Heart left ventricle (tissue), 16 donors: ENCODE results near the gene ILRUN. TPM values are rescaled to one million over a fixed set of nuclear protein-coding genes. Genes with fewer than 3 reads are reported as not detected.
"Not testable (repeated sequence)": the region's sequence is repeated elsewhere in the genome, so short reads cannot be mapped to it uniquely, and the experiment has no call there.

Source experiments
- ATAC-seq, 4 donors: fragments of 200-7000 bp; cut with Tn5 transposase; one replicate each; pipeline ENCODE4 v1.9.1; 2020 to 2022; ENCODE audit warnings: moderate library complexity in 4 of 4, mild to moderate bottlenecking in 3 of 4, moderate number of reproducible peaks in 1 of 4
- DNase-seq, 5 donors: peaks; one replicate each; pipeline ENCODE4 v3.0.0-alpha.2; 2020
- H3K27ac ChIP-seq, 12 donors: fragments of 200-600 bp; sonication (generic) in 4 of 12; one replicate each; pipeline versions ENCODE4 v1.5.0 to v1.8.0; 2016 to 2022; ENCODE audit warnings: mild to moderate bottlenecking in 2 of 12
- H3K27me3 ChIP-seq, 9 donors: fragments of 200-600 bp; sonication (generic) in 2 of 9; one replicate each; pipeline versions ENCODE4 v1.5.1 to v1.8.0; 2016 to 2022; ENCODE audit warnings: mild to moderate bottlenecking in 3 of 9
- H3K36me3 ChIP-seq, 9 donors: fragments of 200-600 bp; sonication (generic) in 2 of 9; one replicate each; pipeline versions ENCODE4 v1.5.0 to v1.8.0; 2018 to 2022; ENCODE audit warnings: mild to moderate bottlenecking in 2 of 9
- H3K4me1 ChIP-seq, 12 donors: fragments of 200-600 bp; sonication (generic) in 4 of 12; one replicate each; pipeline versions ENCODE4 v1.5.0 to v1.8.0; 2016 to 2022; ENCODE audit warnings: mild to moderate bottlenecking in 3 of 12
- H3K4me3 ChIP-seq, 12 donors: fragments of 200-600 bp; sonication (generic) in 4 of 12; one replicate each; pipeline versions ENCODE4 v1.5.0 to v1.8.0; 2017 to 2022; ENCODE audit warnings: mild to moderate bottlenecking in 9 of 12, moderate library complexity in 4 of 12
- H3K9me3 ChIP-seq, 12 donors: fragments of 200-600 bp; sonication (generic) in 4 of 12; one replicate each; pipeline versions ENCODE4 v1.5.0 to v1.8.0; 2016 to 2022; ENCODE audit warnings: mild to moderate bottlenecking in 1 of 12
- POLR2A ChIP-seq, 2 donors: fragments of 450-650 bp; IDR thresholded peaks; one replicate each; pipeline ENCODE4 v1.6.1; 2017; ENCODE audit warnings: antibody characterized with exemption in 2 of 2, mild to moderate bottlenecking in 2 of 2, moderate library complexity in 2 of 2
- WGBS, 4 donors: extraction: QIAGEN DNeasy Blood & Tissue Kit in 2 of 4; methylation state at CpG; one replicate each; pipeline versions ENCODE4 v1.1.5 to v1.1.7; 2013 to 2018; 5-methylcytosine and 5-hydroxymethylcytosine counted together
- intact Hi-C, 10 donors: fragments of 100-400 bp; cut with DNase I; formaldehyde crosslinking; loops; one replicate each; pipeline versions ENCODE4 v1.11.1 to v1.14.2; 2022
- polyA plus RNA-seq, 2 donors: library from polyadenylated mRNA; stranded (reverse); fragments of 200-250 nt; gene quantifications; one replicate each; pipeline ENCODE4 v1.2.3, GENCODE V29; 2013
- total RNA-seq, 9 donors: library from RNA; depleted of rRNA in 2 of 9; stranded (reverse); fragments of >200 nt in 2 of 9; fragmentation: NEBNext Ultra II Directional in 3 of 9; extraction: Animal tissue kit (Norgen Biotek cat#: 25700) in 3 of 9; gene quantifications; one replicate each; pipeline versions ENCODE4 v1.1.0 to v1.2.4, GENCODE V29; 2016 to 2023
- TF ChIP-seq, protein P1 (sequence below), 12 donors: fragments of 200-600 bp; sonication (generic) in 4 of 12; IDR thresholded peaks; one replicate each; pipeline versions ENCODE4 v1.5.0 to v1.8.0; 2018 to 2022; ENCODE audit warnings: antibody characterized with exemption in 12 of 12, mild to moderate bottlenecking in 5 of 12
- donor health status: ischemic (EF 13 %, LVEDD 7.1; RV severe dilation, severe dysfunction).
- donor health status: healthy with polysubstance abuse.
- donor health status: DM: no; HTN: yes; CAD: no.
- donor health status: DM: no; HTN: no; CAD: no.
- donor health status: ischemic (EF 25% LVEDD 6.9; RV normal size, moderate dysfunction).
- donor health status: ischemic (EF 25% LVEDD 5.7; RV mildly dilated, moderate dysfunction).
- donor health status: healthy.
- donor health status: DM: yes; HTN: yes; CAD: no.
- donor health status: ischemic (EF 35%, LVEDD 5.7; RV mildly dilated, moderate dysfunction).
- donor health status: nonischemic (EF 11% LVEDD 7.7; RV severe dilation, severe dysfunction).
- donor health status: DM: yes; HTN: yes; CAD: no.
- donor health status: PGD.
- donor health status: ischemic (EF 29% LVEDD 5.4; RV normal size, mild dysfunction).
- donor health status: nonischemic (EF 23%, LVEDD 6.1; RV moderate dilation, normal function).

The ILRUN gene
- total and polyA plus RNA-seq, 11 donors = 91.2 to 191 (median 116) TPM

DNA sequence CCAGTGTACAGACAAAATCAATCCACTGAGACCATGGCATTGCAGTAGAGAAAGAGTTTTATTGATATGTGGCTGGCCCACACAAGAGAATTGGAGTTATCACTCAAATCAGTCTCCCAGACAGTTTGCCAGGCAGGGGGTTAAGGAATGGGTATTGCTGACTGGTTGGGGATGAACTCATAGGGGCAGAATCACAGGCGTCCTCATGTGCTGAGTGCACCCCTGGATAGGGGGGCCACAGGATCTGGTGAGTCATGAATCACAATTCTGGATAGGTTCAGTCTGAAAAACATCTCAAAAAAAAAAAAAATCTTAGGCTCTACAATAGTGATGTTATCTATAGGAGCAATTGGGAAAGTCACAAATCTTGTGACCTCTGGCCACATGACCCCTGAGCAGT is 29.5 kb upstream of the ILRUN start:
- no peaks in the 10 kb centered on the region for H3K9me3 ChIP-seq
- DNase-seq = no peak
- H3K36me3 ChIP-seq = no peaks in the 10 kb centered on the region
- H3K4me3 ChIP-seq = no peak overlapping the region
- TF ChIP-seq, protein P1, sequence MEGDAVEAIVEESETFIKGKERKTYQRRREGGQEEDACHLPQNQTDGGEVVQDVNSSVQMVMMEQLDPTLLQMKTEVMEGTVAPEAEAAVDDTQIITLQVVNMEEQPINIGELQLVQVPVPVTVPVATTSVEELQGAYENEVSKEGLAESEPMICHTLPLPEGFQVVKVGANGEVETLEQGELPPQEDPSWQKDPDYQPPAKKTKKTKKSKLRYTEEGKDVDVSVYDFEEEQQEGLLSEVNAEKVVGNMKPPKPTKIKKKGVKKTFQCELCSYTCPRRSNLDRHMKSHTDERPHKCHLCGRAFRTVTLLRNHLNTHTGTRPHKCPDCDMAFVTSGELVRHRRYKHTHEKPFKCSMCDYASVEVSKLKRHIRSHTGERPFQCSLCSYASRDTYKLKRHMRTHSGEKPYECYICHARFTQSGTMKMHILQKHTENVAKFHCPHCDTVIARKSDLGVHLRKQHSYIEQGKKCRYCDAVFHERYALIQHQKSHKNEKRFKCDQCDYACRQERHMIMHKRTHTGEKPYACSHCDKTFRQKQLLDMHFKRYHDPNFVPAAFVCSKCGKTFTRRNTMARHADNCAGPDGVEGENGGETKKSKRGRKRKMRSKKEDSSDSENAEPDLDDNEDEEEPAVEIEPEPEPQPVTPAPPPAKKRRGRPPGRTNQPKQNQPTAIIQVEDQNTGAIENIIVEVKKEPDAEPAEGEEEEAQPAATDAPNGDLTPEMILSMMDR (IDR thresholded peaks at IDR 0.05) = no peak
- no peak for TF ChIP-seq POLR2A (IDR thresholded peaks at IDR 0.05)
- no peak overlapping the region for H3K27ac ChIP-seq
- no peaks in the 10 kb centered on the region for H3K4me1 ChIP-seq
- no peaks in the 10 kb centered on the region for H3K27me3 ChIP-seq
- intact Hi-C loops = no loop called here
- ATAC-seq = no peak
- WGBS, 4 donors = 79 to 90% (median 85%) methylated on average over 1 of the region's 1 CpG

DNA sequence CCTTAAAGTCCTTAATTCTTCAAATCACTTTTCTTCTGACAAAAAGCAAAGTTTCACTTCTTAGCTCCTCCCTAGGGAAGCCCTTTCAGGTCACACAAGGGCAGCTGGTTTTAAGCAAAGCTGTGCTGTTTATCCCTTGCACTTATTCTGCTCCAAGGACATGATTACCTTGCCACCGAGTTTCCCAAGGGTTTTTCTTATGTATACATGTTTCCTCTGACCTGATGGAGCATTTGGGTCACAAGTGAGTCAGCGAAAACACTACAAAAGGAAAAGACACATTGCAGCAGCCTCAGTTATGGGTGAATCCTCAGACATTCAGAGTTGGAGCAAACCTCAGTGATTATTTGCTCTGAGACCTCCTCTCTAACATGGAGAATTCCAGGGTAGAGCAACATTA is 26.6 kb upstream of the ILRUN start:
- no peak for TF ChIP-seq POLR2A (IDR thresholded peaks at IDR 0.05)
- TF ChIP-seq, protein P1 (IDR thresholded peaks at IDR 0.05) = no peak
- ATAC-seq (no peak), DNase-seq (no peak)
- Histone ChIP-seq H3K4me1 (no peaks in the 10 kb centered on the region), H3K9me3 (no peaks in the 10 kb centered on the region), H3K36me3 (no peaks in the 10 kb centered on the region), H3K27ac (no peak overlapping the region), H3K4me3 (no peak overlapping the region), H3K27me3 (no peaks in the 10 kb centered on the region)
- WGBS, 4 donors = 52 to 58% (median 54%) methylated on average over 2 of the region's 2 CpGs
- intact Hi-C loops = no loop called here

DNA sequence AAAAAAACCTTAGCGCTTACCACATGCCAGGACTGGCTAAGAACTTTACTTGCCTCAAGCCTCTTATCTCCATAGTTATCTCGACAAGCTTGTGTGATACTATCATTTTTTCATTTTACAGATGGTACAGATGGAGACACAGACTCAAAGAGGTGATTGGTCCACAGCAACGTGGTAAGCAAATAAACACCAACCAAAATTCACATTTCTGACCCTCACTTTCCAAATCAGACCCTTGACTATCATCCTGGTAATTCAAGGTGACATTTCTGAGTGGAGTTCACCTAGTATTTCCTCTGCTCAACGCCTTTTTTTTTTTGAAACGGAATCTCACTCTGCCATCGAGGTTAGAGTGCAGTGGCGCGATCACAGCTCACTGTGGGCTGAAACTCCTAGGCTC is 25.9 kb upstream of the ILRUN start:
- intact Hi-C loops = no loop called here
- DNase-seq = no peak
- WGBS, 4 donors = 85 to 88% (median 86%) methylated on average over 8 of the region's 8 CpGs
- Histone ChIP-seq H3K9me3 (no peaks in the 10 kb centered on the region), H3K27ac (no peak overlapping the region), H3K36me3 (no peaks in the 10 kb centered on the region), H3K4me3 (no peak overlapping the region), H3K27me3 (no peaks in the 10 kb centered on the region), H3K4me1 (no peaks in the 10 kb centered on the region)
- TF ChIP-seq POLR2A (IDR thresholded peaks at IDR 0.05) = no peak
- TF ChIP-seq, protein P1 (IDR thresholded peaks at IDR 0.05) = no peak
- ATAC-seq = no peak

DNA sequence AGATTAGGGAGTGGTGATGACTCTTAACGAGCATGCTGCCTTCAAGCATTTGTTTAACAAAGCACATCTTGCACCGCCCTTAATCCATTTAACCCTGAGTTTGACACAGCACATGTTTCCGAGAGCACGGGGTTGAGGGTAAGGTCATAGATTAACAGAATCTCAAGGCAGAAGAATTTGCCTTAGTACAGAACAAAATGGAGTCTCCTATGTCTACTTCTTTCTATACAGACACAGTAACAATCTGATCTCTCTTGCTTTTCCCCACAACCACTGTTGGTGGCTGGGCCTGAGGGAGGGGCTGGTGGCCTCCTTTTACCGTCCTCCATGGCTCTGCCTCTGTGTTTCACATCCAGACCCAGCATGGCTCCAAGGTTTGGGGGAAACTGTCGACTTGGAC is 23.6 kb upstream of the ILRUN start:
- DNase-seq, H3K9me3 ChIP-seq, H3K27ac ChIP-seq, intact Hi-C loops, ATAC-seq, H3K27me3 ChIP-seq, H3K4me1 ChIP-seq, H3K36me3 ChIP-seq, H3K4me3 ChIP-seq: not testable (repeated sequence)
- 45 to 55% (median 49%) methylated on average over 6 of the region's 6 CpGs for WGBS, 4 donors

DNA sequence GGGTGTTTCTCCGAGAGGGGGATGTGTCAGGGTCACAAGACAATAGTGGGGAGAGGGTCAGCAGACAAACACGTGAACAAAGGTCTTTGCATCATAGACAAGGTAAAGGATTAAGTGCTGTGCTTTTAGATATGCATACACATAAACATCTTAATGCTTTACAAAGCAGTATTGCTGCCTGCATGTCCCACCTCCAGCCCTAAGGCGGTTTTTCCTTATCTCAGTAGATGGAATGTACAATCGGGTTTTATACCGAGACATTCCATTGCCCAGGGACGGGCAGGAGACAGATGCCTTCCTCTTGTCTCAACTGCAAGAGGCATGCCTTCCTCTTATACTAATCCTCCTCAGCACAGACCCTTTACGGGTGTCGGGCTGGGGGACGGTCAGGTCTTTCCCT is 23.1 kb upstream of the ILRUN start:
- ATAC-seq, intact Hi-C loops, H3K4me1 ChIP-seq, H3K9me3 ChIP-seq, H3K27me3 ChIP-seq, DNase-seq, H3K4me3 ChIP-seq, H3K36me3 ChIP-seq, H3K27ac ChIP-seq: not testable (repeated sequence)
- WGBS, 4 donors = 29 to 41% (median 36%) methylated on average over 2 to 8 of the region's 9 CpGs
